Left lung (tissue), 10 donors: ENCODE results near the gene PRKN. TPM values are rescaled to one million over a fixed set of nuclear protein-coding genes. Genes with fewer than 3 reads are reported as not detected.

Experiments used
- ATAC-seq: fragments of 200-7000 bp; cut with Tn5 transposase; one replicate; pipeline ENCODE4 v1.9.1; 2020; ENCODE audit warnings: moderate library complexity
- DNase-seq, 4 donors: peaks; one replicate each; pipeline ENCODE4 v3.0.0-alpha.2; 2013 to 2020
- H3K27ac ChIP-seq, 2 donors: fragments of 200-600 bp; sonication (generic) in 1 of 2; one replicate each; pipeline versions ENCODE4 v1.5.0 to v1.8.0; 2020 to 2021
- H3K27me3 ChIP-seq, 2 donors: fragments of 200-600 bp; sonication (generic) in 1 of 2; one replicate each; pipeline versions ENCODE4 v1.5.0 to v1.8.0; 2020 to 2021
- H3K36me3 ChIP-seq, 2 donors: fragments of 200-600 bp; sonication (generic) in 1 of 2; one replicate each; pipeline versions ENCODE4 v1.5.0 to v1.8.0; 2020 to 2021
- H3K4me1 ChIP-seq, 2 donors: fragments of 200-600 bp; one replicate each; pipeline ENCODE4 v1.8.0; 2021
- H3K4me3 ChIP-seq, 2 donors: fragments of 200-600 bp; sonication (generic) in 1 of 2; one replicate each; pipeline versions ENCODE4 v1.5.0 to v1.8.0; 2020 to 2021; ENCODE audit warnings: mild to moderate bottlenecking in 1 of 2
- H3K9me3 ChIP-seq, 2 donors: fragments of 200-600 bp; sonication (generic) in 1 of 2; one replicate each; pipeline versions ENCODE4 v1.5.0 to v1.8.0; 2020 to 2021
- intact Hi-C, 2 donors: fragments of 100-400 bp; cut with DNase I; formaldehyde crosslinking; loops; one replicate each; pipeline versions ENCODE4 v1.11.2 to v1.14.2; 2022
- polyA plus RNA-seq, 6 donors: library from polyadenylated mRNA; unstranded; fragments of 120-200 nt; gene quantifications; one replicate each; pipeline ENCODE4 v1.2.1, GENCODE V29; 2013; ENCODE audit not compliant: insufficient read length in 6 of 6
- total RNA-seq, 2 donors: library from RNA; stranded (reverse); fragmentation: NEBNext Ultra II Directional; extraction: Animal tissue kit (Norgen Biotek cat#: 25700); gene quantifications; one replicate each; pipeline ENCODE4 v1.2.1, GENCODE V29; 2021
- TF ChIP-seq, protein P1 (sequence below), 2 donors: fragments of 200-600 bp; sonication (generic) in 1 of 2; IDR thresholded peaks; one replicate each; pipeline versions ENCODE4 v1.5.0 to v1.8.0; 2021; ENCODE audit warnings: antibody characterized with exemption in 2 of 2
- donor health status: DM: no; HTN: yes; CAD: no.
- donor health status: DM: no; HTN: no; CAD: no.

Gene PRKN
- total and polyA plus RNA-seq, 8 donors: 1.9 to 4.3 (median 2.5) TPM

DNA sequence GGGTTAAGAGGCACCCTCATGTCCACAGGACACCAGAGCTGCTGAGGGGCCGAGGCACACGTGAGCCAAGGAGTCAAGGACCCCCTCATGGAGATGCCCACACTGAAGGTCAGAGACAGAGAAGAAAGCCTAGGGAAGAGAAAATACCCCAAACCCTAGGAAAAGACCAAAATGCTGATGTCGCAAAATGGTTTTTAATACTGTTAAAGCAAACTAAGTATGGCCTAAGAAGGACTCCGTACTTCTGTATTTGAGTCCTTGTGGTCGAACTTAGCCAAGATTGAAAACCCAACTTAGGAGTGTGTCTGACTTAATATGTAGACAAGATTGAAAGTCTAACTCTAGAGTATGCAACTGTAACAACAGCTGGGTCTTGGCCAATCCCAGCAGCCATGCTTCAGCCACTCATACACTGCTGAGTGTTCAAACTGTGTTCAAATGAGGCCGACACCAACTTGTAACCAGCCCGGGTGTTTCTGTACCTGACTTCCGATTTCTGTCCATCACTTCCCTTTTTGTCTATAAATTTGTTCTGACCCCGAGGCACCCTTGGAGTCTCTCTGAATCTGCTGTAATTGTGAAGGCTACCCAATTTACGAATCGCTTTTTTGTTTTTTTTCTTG, 1361.2 kb downstream of the PRKN start:
- ATAC-seq: no peak
- peaks cover 0 to 2% of the 10 kb centered on the region in 2 donors for H3K4me1 ChIP-seq
- intact Hi-C loops: no loop called here
- no peak for DNase-seq
- H3K9me3 ChIP-seq: peaks cover 0 to 20% of the 10 kb centered on the region in 2 donors
- H3K4me3 ChIP-seq: no peak overlapping the region
- H3K36me3 ChIP-seq: no peaks in the 10 kb centered on the region
- no peaks in the 10 kb centered on the region for H3K27me3 ChIP-seq
- H3K27ac ChIP-seq: no peak overlapping the region
- TF ChIP-seq, protein P1, sequence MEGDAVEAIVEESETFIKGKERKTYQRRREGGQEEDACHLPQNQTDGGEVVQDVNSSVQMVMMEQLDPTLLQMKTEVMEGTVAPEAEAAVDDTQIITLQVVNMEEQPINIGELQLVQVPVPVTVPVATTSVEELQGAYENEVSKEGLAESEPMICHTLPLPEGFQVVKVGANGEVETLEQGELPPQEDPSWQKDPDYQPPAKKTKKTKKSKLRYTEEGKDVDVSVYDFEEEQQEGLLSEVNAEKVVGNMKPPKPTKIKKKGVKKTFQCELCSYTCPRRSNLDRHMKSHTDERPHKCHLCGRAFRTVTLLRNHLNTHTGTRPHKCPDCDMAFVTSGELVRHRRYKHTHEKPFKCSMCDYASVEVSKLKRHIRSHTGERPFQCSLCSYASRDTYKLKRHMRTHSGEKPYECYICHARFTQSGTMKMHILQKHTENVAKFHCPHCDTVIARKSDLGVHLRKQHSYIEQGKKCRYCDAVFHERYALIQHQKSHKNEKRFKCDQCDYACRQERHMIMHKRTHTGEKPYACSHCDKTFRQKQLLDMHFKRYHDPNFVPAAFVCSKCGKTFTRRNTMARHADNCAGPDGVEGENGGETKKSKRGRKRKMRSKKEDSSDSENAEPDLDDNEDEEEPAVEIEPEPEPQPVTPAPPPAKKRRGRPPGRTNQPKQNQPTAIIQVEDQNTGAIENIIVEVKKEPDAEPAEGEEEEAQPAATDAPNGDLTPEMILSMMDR (IDR thresholded peaks at IDR 0.05): no peak

- H3K36me3 ChIP-seq: no peaks in the 10 kb centered on the region
- TF ChIP-seq, protein P1 (IDR thresholded peaks at IDR 0.05): no peak
- intact Hi-C loops: no loop called here
- peaks cover 0 to 2% of the 10 kb centered on the region in 2 donors for H3K4me1 ChIP-seq
- H3K4me3 ChIP-seq: no peak overlapping the region
- H3K9me3 ChIP-seq: peaks cover 0 to 20% of the 10 kb centered on the region in 2 donors
- no peak for DNase-seq
- no peaks in the 10 kb centered on the region for H3K27me3 ChIP-seq
- H3K27ac ChIP-seq: no peak overlapping the region
- peak; percentile 34 for ATAC-seq
Observed at GRCh38 chr6:161365633-161366032, 1361.9 kb downstream of the PRKN start.

DNA sequence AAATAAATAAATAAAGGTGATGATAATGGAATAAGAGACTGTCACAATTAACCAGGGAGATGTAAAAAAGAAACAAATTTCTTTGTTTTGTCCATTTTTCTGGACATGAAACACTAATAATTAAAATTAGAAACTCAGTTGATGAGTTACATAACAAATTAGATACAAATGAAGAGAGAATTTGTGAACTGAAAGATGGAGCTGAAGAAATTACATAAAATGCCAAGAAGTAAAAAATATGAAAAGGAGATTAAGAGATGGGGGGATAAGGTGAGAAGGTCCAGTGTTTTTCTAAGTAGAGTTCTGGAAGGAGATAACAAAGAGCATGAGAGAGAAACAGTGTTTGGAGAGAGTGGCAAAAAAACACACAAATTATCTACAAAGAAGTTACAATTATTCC, 1364.3 kb downstream of the PRKN start:
- DNase-seq (no peak), ATAC-seq (no peak)
- Histone ChIP-seq H3K4me3 (no peak overlapping the region), H3K36me3 (no peaks in the 10 kb centered on the region), H3K27ac (no peak overlapping the region), H3K9me3 (peaks cover 0 to 20% of the 10 kb centered on the region in 2 donors), H3K27me3 (no peaks in the 10 kb centered on the region), H3K4me1 (no peaks in the 10 kb centered on the region)
- TF ChIP-seq, protein P1 (IDR thresholded peaks at IDR 0.05): no peak
- intact Hi-C loops: no loop called here

DNA sequence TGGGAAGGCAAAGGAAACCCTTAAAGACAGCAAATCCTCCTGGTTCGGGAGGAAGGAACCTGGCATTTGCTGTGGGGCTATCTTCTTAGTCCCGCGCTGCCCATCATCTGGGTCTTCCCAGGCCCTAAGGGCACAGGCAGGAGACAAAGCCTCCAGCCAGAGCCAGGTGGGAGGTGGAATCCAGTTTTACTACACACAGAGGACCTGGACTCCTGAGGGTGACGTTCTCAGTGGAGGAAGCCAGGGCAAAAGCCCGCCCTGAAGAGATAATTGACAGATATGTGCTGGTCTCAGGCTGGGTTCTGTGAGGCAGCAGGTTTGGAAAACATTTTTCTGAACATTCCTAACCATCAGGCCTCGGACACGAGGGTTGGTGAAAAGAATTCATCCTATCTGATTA, 1365.3 kb downstream of the PRKN start:
- no peaks in the 10 kb centered on the region for H3K4me1 ChIP-seq
- H3K9me3 ChIP-seq: peaks cover 0 to 20% of the 10 kb centered on the region in 2 donors
- DNase-seq (no peak), ATAC-seq (no peak)
- H3K27me3 ChIP-seq: no peaks in the 10 kb centered on the region
- TF ChIP-seq, protein P1 (IDR thresholded peaks at IDR 0.05): no peak
- intact Hi-C loops: no loop called here
- no peak overlapping the region for H3K27ac ChIP-seq
- no peaks in the 10 kb centered on the region for H3K36me3 ChIP-seq
- no peak overlapping the region for H3K4me3 ChIP-seq

- TF ChIP-seq, protein P1 (IDR thresholded peaks at IDR 0.05): no peak
- Histone ChIP-seq H3K36me3 (no peaks in the 10 kb centered on the region), H3K27ac (no peak overlapping the region), H3K9me3 (peaks cover 0 to 20% of the 10 kb centered on the region in 2 donors), H3K4me1 (peaks cover 0 to 2% of the 10 kb centered on the region in 2 donors), H3K27me3 (no peaks in the 10 kb centered on the region), H3K4me3 (no peak overlapping the region)
- ATAC-seq (no peak), DNase-seq (no peak)
- intact Hi-C loops: no loop called here
Observed at GRCh38 chr6:161361529-161361928, 1366.0 kb downstream of the PRKN start.
